ENCODE data around the gene TFCP2. TPM values are rescaled to one million over a fixed set of nuclear protein-coding genes. Genes with fewer than 3 reads are reported as not detected.

The TFCP2 gene
- total and polyA plus RNA-seq, 2 of the 13 experiments (the other 11 are each of a cell fraction or from before 2014, with no cell fraction given) = 7.6 to 10.0 TPM

DNA sequence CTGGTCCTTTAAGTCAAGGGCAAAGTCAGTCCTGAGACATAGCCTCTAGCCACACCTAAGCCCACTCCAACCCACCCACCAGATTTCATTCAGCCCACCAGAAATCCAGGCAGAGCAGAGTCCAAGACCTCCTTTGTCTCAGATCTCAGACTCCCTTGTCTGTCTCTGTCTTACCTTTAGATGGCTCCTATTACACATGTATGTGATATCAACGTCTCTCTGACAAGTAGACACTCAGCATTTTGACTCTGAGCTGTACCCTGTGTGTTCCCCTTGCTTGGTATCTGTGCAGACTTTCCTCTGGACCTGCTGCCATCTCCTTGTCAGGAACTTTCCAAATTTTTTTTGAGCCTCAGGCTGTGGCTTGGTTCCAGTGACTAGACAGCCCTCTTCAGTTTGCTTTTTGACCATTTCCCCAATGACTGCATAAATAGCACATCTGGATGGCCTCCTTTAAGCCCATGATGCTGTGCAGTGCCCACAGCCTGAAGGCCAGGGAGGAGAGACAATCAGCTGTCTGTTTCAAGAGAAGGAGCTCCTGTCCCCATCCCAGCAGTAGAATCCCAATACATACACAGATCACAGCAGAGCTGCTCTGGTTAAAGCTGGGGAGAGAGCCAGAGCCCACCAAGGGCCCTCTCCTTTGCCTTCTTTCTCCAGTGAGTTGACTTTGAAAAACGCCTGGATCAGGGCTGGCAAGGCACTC, 37.9 kb upstream of the TFCP2 start:
- CTCF ChIA-PET (ENCODE audit: low intra/inter-chr PET ratio, low total read pairs) = no interaction called here
- Histone ChIP-seq H4K20me1 (ENCODE audit: insufficient read depth, low read length) (no peaks in the 10 kb centered on the region), H3K4me3 (replicated peaks in 1 of 3; ENCODE audit: insufficient read depth in 1 of 3, low read depth in 2 of 3, low read length in 3 of 3) (no peak overlapping the region), H3K27me3 (ENCODE audit: control insufficient read depth in 1 of 2, insufficient read depth in 2 of 2, low read length in 2 of 2) (no peaks in the 10 kb centered on the region), H3K79me2 (ENCODE audit: insufficient read depth, low read length) (no peaks in the 10 kb centered on the region), H3K4me2 (ENCODE audit: low read depth, low read length) (no peak overlapping the region), H3K4me1 (ENCODE audit: insufficient read depth, low read length) (no peaks in the 10 kb centered on the region), H3K36me3 (replicated peaks in 1 of 2; ENCODE audit: control insufficient read depth in 1 of 2, insufficient read depth in 2 of 2, low read length in 2 of 2) (no peaks in the 10 kb centered on the region), H3K9me3 (ENCODE audit: low read length) (no peaks in the 10 kb centered on the region), H2AFZ (ENCODE audit: low read length) (no peak overlapping the region), H3K9ac (ENCODE audit: insufficient read depth, low read depth, low read length) (no peak overlapping the region), H3K27ac (ENCODE audit: extremely low read length, insufficient read depth, low read length) (no peak overlapping the region)
- TF ChIP-seq, protein P1, sequence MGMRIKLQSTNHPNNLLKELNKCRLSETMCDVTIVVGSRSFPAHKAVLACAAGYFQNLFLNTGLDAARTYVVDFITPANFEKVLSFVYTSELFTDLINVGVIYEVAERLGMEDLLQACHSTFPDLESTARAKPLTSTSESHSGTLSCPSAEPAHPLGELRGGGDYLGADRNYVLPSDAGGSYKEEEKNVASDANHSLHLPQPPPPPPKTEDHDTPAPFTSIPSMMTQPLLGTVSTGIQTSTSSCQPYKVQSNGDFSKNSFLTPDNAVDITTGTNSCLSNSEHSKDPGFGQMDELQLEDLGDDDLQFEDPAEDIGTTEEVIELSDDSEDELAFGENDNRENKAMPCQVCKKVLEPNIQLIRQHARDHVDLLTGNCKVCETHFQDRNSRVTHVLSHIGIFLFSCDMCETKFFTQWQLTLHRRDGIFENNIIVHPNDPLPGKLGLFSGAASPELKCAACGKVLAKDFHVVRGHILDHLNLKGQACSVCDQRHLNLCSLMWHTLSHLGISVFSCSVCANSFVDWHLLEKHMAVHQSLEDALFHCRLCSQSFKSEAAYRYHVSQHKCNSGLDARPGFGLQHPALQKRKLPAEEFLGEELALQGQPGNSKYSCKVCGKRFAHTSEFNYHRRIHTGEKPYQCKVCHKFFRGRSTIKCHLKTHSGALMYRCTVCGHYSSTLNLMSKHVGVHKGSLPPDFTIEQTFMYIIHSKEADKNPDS (CRISPR knock-in tag; IDR thresholded peaks at IDR 0.05) = no peak
- TF ChIP-seq TOPORS (CRISPR knock-in tag; IDR thresholded peaks at IDR 0.05) = no peak
- no peak for TF ChIP-seq IKZF1 (IDR thresholded peaks at IDR 0.05)
- no peak for TF ChIP-seq IRF2 (CRISPR knock-in tag; IDR thresholded peaks at IDR 0.05)
- POLR2A ChIA-PET = interaction anchor here (0.5 kb wide), 1 partner anchor 118 kb away, joined by 4 read pairs; no protein-coding TSS in a partner anchor
- ATAC-seq (no peak; the same call in 1 of the 3 replicates), FAIRE-seq (no peak), DNase-seq (ENCODE audit: low spot score) (no peak)
- in situ Hi-C loops (cut with HindIII; ENCODE audit: extremely low pct_ligation_motif_present, low pct_unique_long_range_greater_than_20kb) (no loop called here), intact Hi-C loops (cut with micrococcal nuclease; ENCODE audit: unreplicated experiment) (no loop called here)
- 6% methylated on average over 2 of the region's 2 CpGs for WGBS (ENCODE audit: low lambda C conversion rate)
- no TSS peak for BruUV-seq (replicated peaks)

DNA sequence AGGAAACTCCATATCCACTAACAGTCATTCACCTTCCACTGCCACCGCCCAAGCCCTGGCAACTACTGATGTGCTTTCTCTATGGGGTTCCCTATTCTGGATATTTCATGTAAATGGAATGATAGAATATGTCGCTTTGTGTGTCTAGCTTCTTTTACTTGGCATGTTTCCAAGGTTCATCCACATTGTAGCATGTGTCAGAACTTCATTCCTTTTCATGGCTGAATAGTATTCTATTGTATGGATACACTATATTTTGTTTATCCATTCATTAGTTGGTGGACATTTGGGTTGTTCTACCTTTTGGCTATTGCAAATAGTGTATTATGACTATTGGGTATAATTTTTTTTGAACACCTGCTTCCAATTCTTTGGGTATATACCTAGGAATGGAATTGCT, 36.3 kb upstream of the TFCP2 start:
- ATAC-seq (no peak), DNase-seq (ENCODE audit: low spot score) (no peak), FAIRE-seq (no peak)
- Histone ChIP-seq H3K36me3 (replicated peaks in 1 of 2; ENCODE audit: control insufficient read depth in 1 of 2, insufficient read depth in 2 of 2, low read length in 2 of 2) (no peaks in the 10 kb centered on the region), H2AFZ (ENCODE audit: low read length) (no peak overlapping the region), H4K20me1 (ENCODE audit: insufficient read depth, low read length) (no peaks in the 10 kb centered on the region), H3K79me2 (ENCODE audit: insufficient read depth, low read length) (no peaks in the 10 kb centered on the region), H3K27me3 (ENCODE audit: control insufficient read depth in 1 of 2, insufficient read depth in 2 of 2, low read length in 2 of 2) (no peaks in the 10 kb centered on the region), H3K27ac (ENCODE audit: extremely low read length, insufficient read depth, low read length) (no peak overlapping the region), H3K4me1 (ENCODE audit: insufficient read depth, low read length) (peaks cover 7% of the 10 kb centered on the region), H3K4me3 (replicated peaks in 1 of 3; ENCODE audit: insufficient read depth in 1 of 3, low read depth in 2 of 3, low read length in 3 of 3) (no peak overlapping the region), H3K4me2 (ENCODE audit: low read depth, low read length) (no peak overlapping the region), H3K9ac (ENCODE audit: insufficient read depth, low read depth, low read length) (no peak overlapping the region), H3K9me3 (ENCODE audit: low read length) (no peaks in the 10 kb centered on the region)
- CTCF ChIA-PET (ENCODE audit: low intra/inter-chr PET ratio, low total read pairs) = no interaction called here
- in situ Hi-C loops (cut with HindIII; ENCODE audit: extremely low pct_ligation_motif_present, low pct_unique_long_range_greater_than_20kb) (no loop called here), intact Hi-C loops (cut with micrococcal nuclease; ENCODE audit: unreplicated experiment) (no loop called here)
- no TSS peak for BruUV-seq (replicated peaks)
- 66% methylated on average over 2 of the region's 2 CpGs for WGBS (ENCODE audit: low lambda C conversion rate)
- TF ChIP-seq BHLHE40 (IDR thresholded peaks at IDR 0.05; ENCODE audit: low read length) = no peak
- POLR2A ChIA-PET = no interaction called here

All from HepG2 (cell line).